ENCODE results near the gene RNF186.

Gene RNF186

GRCh38 chr1:19770436-19771190, 44.5 kb downstream of the RNF186 start:
- no peak for DNase-seq (ENCODE audit: extremely low read depth, low read depth)
- no peak for TF ChIP-seq CTCF (IDR thresholded peaks at IDR 0.05; ENCODE audit: low read depth, low read length)

GRCh38 chr1:19769211-19769932, 45.7 kb downstream of the RNF186 start:
- TF ChIP-seq CTCF (IDR thresholded peaks at IDR 0.05; ENCODE audit: low read depth, low read length), result no peak
- DNase-seq (ENCODE audit: extremely low read depth, low read depth), result no peak

DNA sequence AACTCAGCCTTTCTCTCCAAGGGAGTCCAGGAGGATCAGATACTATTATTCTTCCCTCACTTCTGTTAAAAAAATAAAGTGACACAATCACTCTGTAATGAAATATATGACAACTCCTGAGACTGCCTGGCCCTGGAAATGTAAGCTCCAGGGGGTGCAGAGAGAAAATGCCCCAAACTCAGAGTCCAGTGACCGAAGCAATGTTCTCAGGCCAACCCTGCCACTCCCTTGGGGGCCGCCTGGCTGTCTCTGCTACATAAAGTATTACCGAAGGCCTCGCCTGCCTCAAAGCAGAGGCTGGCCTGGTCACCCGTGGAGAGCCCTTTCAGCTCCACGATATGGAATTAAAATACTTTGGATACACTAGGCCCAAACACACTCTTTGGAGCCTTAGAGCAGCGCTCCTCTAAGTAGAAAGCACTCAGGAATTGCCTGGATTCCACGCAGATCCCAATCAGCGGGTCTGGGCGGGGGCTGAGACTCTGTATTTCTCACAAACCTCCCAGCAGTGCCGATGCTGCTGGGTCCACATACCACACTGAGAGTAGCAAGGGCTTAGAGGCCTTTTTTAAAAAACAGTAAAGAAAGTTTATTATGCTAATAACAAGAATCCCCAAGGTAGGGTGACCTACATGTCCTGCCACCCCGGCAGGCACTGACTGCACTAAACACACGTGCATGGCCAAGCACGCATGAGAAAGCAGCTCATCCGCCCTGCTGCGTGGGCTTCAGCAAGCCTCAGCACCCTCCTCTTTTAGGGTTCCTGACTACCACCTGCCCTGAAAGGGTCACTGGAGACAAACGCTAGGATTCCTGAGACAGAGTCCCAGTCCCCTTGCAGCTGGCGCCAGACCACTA, 46.5 kb downstream of the RNF186 start:
- no peak for DNase-seq (ENCODE audit: extremely low read depth, low read depth)
- no peak for TF ChIP-seq CTCF (IDR thresholded peaks at IDR 0.05; ENCODE audit: low read depth, low read length)

DNA sequence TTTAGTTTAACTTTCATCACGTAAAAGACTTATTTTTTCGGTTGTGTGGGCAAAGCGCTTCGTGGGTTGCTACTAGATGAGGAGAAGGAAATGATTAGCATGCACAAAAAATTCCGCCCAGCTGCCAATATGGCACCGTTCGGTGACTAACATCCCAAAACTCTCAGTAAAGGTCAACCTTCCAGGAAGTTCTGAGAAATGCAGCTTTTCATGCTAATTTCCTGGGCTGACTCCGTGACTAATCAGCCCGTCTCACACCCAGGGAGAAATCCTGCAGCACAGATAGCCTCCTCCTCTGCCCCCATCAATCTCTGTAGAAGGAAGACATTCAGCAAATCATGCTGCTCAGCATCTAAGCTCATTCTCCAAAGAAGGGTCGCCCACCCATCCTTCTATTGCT, 49.5 kb downstream of the RNF186 start:
- TF ChIP-seq CTCF (IDR thresholded peaks at IDR 0.05; ENCODE audit: low read depth, low read length), result no peak

GRCh38 chr1:19764848-19765247, 50.2 kb downstream of the RNF186 start:
- DNase-seq (ENCODE audit: extremely low read depth, low read depth), result no peak
- TF ChIP-seq CTCF (IDR thresholded peaks at IDR 0.05; ENCODE audit: low read depth, low read length), result no peak

More for the DNA sequence above, 49.5 kb downstream of the RNF186 start:
- peak; percentile 66 for DNase-seq (ENCODE audit: extremely low read depth, low read depth)
